ENCODE data around the gene FAT2.

DNA sequence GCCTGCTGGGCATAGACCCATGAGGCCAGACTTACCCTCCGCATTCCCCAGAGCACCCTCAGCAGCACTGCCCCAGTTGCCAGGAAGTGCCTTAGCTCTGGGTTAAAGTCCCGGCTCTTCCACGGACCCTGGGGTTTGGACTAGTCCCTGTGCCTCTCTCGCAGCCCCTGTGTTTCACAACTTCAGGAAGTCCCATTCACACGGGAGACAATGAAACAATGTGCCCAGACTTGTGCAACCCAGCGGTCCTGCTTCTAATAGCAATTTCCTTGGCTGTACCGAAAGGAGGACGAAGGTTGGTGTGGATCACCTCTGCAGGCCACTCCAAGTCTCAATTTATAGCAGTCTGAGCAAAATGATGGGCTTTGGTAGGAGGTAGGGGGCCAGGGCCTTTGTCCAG is 41.8 kb upstream of the FAT2 start:
- TF ChIP-seq, protein P1, sequence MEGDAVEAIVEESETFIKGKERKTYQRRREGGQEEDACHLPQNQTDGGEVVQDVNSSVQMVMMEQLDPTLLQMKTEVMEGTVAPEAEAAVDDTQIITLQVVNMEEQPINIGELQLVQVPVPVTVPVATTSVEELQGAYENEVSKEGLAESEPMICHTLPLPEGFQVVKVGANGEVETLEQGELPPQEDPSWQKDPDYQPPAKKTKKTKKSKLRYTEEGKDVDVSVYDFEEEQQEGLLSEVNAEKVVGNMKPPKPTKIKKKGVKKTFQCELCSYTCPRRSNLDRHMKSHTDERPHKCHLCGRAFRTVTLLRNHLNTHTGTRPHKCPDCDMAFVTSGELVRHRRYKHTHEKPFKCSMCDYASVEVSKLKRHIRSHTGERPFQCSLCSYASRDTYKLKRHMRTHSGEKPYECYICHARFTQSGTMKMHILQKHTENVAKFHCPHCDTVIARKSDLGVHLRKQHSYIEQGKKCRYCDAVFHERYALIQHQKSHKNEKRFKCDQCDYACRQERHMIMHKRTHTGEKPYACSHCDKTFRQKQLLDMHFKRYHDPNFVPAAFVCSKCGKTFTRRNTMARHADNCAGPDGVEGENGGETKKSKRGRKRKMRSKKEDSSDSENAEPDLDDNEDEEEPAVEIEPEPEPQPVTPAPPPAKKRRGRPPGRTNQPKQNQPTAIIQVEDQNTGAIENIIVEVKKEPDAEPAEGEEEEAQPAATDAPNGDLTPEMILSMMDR (IDR thresholded peaks at IDR 0.05): no peak
- TF ChIP-seq POLR2A (IDR thresholded peaks at IDR 0.05): no peak

All from uterus (tissue), 2 donors.